ENCODE measurements around the gene CCHCR1. TPM values are rescaled to one million over a fixed set of nuclear protein-coding genes. Genes with fewer than 3 reads are reported as not detected.
"Not testable (repeated sequence)": the region's sequence is repeated elsewhere in the genome, so short reads cannot be mapped to it uniquely, and the experiment has no call there.

Gene CCHCR1, protein sequence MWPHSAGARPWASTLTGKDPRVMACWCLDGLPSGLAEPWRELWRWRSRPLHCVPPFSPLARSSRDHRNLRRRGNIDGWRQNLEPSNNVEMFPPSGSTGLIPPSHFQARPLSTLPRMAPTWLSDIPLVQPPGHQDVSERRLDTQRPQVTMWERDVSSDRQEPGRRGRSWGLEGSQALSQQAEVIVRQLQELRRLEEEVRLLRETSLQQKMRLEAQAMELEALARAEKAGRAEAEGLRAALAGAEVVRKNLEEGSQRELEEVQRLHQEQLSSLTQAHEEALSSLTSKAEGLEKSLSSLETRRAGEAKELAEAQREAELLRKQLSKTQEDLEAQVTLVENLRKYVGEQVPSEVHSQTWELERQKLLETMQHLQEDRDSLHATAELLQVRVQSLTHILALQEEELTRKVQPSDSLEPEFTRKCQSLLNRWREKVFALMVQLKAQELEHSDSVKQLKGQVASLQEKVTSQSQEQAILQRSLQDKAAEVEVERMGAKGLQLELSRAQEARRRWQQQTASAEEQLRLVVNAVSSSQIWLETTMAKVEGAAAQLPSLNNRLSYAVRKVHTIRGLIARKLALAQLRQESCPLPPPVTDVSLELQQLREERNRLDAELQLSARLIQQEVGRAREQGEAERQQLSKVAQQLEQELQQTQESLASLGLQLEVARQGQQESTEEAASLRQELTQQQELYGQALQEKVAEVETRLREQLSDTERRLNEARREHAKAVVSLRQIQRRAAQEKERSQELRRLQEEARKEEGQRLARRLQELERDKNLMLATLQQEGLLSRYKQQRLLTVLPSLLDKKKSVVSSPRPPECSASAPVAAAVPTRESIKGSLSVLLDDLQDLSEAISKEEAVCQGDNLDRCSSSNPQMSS
- 10 to 100 TPM; 24.2 to 25.2 (median 25.1) TPM for polyA plus RNA-seq (ENCODE audit: insufficient read length in 3 of 3)

GRCh38 chr6:31157513-31158139 is at the start of gene CCHCR1:
Gene CCHCR1 (minus strand): TSS chr6:31157802. CDS start chr6:31157600, 202 bp downstream.
- no peak for DNase-seq (ENCODE audit: low read depth in 3 of 3, low spot score in 2 of 3)

DNA sequence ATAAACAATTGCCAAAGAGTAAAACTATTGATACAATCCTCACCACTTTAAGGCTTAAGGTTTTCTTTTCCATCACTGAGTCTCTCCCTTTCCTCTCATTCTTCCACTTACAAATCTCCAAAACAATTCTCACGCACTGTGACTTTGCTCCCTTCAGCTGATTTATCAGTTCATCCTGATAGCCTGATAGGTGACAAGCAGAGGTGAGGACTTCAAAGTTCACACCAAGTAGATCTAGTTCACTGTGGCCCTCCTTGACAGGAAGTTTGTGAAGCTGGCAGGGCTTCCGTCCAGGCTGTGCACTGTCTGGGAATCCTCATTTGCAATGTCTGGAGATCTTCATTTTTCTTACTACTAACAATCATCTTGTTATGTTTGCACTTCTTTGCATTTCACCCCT is 48.0 kb upstream of the CCHCR1 start:
- DNase-seq (ENCODE audit: low read depth in 3 of 3, low spot score in 2 of 3): no peak

DNA sequence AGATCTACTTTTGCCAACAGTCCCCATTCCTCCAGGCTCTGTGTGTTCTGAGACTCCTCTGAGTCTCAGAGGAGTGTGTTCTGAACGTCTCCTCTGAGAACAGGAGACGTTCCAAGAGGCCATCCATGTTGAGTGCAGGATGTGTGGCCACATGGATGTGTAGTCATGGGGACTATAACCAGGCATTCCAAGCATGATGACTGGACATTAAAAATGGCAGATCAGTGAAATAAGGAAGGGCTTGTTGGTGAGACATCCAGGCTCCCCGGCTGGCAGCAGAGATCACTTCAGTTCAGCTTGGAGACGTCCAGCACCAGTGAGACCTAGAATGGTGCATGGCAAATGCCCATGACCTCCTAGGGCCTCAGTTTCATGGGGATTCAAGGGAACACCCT is 47.1 kb upstream of the CCHCR1 start:
- DNase-seq (ENCODE audit: low read depth in 3 of 3, low spot score in 2 of 3): no peak

GRCh38 chr6:31203345-31203979 is 45.9 kb upstream of the CCHCR1 start:
- no peak for DNase-seq (ENCODE audit: low read depth in 3 of 3, low spot score in 2 of 3)

- DNase-seq (ENCODE audit: low read depth in 3 of 3, low spot score in 2 of 3): no peak
Measured at GRCh38 chr6:31202259-31203166, 44.9 kb upstream of the CCHCR1 start.

DNA sequence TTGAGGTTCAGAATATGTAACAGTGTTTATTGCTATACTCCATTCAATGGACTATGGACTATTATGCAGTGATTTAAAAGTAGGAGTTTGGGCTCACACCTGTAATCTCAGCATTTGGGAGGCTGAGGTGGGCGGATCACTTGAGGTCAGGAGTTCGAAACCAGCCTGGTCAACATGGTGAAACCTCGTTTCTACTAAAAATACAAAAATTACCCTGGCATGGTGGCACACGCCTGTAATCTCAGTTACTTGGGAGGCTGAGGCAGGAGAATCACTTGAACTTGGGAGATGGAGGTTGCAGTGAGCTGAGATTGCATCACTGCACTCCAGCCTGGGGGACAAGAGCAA is 41.5 kb upstream of the CCHCR1 start:
- DNase-seq (ENCODE audit: low read depth in 3 of 3, low spot score in 2 of 3): not testable (repeated sequence)

- DNase-seq (ENCODE audit: low read depth in 3 of 3, low spot score in 2 of 3): peak in 2 of 3 donors; percentile 55 to 68
Measured at GRCh38 chr6:31197559-31198305, 40.1 kb upstream of the CCHCR1 start.

DNA sequence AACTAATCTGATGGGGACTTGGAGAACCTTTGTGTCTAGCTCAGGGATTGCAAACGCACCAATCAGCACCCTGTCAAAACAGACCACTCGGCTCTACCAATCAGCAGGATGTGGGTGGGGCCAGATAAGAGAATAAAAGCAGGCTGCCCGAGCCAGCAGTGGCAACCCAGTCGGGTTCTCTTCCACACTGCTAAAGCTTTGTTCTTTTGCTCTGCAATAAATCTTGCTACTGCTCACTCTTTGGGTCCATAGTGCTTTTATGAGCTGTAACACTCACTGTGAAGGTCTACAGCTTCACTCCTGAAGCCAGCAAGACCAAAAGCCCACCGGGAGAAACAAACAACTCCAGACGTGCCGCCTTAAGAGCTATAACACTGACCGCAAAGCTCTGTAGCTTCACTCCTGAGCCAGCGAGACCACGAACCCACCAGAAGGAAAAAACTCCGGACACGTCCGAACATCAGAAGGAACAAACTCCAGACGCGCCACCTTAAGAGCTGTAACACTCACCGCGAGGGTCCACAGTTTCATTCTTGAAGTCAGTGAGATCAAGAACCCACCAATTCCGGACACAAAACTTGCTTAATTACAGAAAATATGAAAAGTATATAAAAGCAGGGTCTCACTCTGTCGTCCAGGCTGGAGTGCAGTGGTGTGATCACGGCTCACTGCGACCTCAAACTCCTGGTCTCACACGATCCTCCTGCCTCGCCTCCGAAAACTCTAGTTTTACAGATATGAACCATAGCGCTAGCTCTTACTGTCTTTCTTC is 38.8 kb upstream of the CCHCR1 start:
- not testable (repeated sequence) for DNase-seq (ENCODE audit: low read depth in 3 of 3, low spot score in 2 of 3)

- DNase-seq (ENCODE audit: low read depth in 3 of 3, low spot score in 2 of 3): not testable (repeated sequence)
Measured at GRCh38 chr6:31195308-31195979, 37.8 kb upstream of the CCHCR1 start.

DNA sequence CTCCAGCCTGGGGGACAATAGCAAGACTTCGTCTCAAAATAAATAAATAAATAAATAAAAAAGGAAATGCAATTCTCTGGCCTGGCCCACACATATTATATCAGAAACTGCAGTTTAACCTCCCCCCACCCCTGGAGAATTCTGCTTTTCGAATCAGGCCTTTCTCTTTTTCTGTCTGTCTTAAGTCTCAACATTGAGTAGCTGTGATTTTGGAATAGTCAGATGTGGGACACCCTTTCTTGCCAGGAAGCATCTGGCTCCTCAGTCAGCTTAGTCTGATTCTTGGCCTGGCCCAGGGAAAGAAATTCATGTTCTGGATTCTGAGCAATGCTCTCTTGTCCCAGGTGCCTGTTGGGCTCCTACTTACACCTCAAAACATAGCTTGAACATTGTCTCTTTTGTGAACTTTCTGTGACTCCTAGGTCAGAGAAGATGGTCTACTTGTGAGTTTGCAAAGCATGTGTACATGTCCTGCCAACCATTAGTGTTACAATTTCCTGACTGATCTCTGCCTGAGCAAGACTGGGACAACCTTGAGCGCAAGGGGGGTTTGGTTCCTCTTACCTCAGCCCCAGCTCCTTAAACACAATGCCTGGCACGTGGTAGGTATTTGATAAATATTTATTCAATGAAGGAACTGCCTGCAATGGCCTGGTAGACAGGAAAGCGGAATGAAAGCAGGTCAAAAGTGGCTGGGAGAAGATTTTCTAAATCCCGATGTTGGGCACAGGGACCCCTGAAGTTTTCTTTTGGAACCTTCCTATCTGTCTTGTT is 36.6 kb upstream of the CCHCR1 start:
- no peak for DNase-seq (ENCODE audit: low read depth in 3 of 3, low spot score in 2 of 3)

- DNase-seq (ENCODE audit: low read depth in 3 of 3, low spot score in 2 of 3): no peak
Measured at GRCh38 chr6:31193206-31193605, 35.6 kb upstream of the CCHCR1 start.

- not testable (repeated sequence) for DNase-seq (ENCODE audit: low read depth in 3 of 3, low spot score in 2 of 3)
Measured at GRCh38 chr6:31192431-31193105, 35.0 kb upstream of the CCHCR1 start.

- no peak for DNase-seq (ENCODE audit: low read depth in 3 of 3, low spot score in 2 of 3)
Measured at GRCh38 chr6:31190488-31190887, 32.9 kb upstream of the CCHCR1 start.

GRCh38 chr6:31189223-31189622 is 31.6 kb upstream of the CCHCR1 start:
- DNase-seq (ENCODE audit: low read depth in 3 of 3, low spot score in 2 of 3): not testable (repeated sequence)

GRCh38 chr6:31187780-31188194 is 30.2 kb upstream of the CCHCR1 start:
- DNase-seq (ENCODE audit: low read depth in 3 of 3, low spot score in 2 of 3): no peak

- DNase-seq (ENCODE audit: low read depth in 3 of 3, low spot score in 2 of 3): no peak
Measured at GRCh38 chr6:31186052-31186734, 28.6 kb upstream of the CCHCR1 start.
